ENCODE measurements around the gene CCL21.

DNA sequence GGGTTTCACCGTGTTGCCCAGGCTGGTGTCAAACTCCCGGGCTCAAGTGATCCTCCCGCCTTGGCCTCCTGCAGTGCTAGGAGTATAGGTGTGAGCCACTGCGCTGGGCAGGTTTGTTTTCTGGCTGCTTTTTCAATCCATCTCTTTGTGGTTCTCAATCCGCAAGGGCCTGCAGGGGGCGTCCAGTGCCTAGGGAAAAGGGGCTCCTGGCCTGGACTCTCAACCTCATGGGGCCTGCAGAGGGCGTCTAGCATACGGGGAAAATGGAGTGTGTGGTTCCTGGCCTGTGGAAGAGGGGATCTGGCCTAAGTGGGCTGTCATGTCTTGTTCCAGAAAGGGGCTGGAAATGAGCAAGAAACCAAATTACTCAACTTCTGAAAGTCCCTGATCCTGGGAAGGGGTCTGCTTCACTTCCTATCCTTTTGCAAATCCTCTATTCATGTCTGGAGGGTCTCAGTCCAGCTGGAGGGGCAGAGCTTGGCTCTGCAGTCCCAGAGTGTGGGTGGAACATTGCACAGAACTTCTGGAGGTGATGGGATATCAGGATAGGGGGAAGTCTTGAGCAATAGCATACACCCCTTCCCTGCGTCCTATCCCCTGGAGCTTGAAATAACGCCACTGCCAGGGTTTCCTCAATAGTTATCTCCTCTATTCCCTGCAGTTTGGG is 34.8 kb downstream of the CCL21 start:
- TF ChIP-seq CTCF (IDR thresholded peaks at IDR 0.05) (peak; percentile 32), EZH2 (IDR thresholded peaks at IDR 0.05; ENCODE audit: borderline replicate concordance, insufficient read depth, low read depth, low read length, poor library complexity, severe bottlenecking) (no peak)
